AG04450 (cell line): ENCODE data around the gene ATP4A. TPM values are rescaled to one million over a fixed set of nuclear protein-coding genes. Genes with fewer than 3 reads are reported as not detected.

Experiments
- CTCF ChIA-PET: fragments of 300-600, 350-600 bp; formaldehyde crosslinking; extraction: SDS; loops from one replicate; lab custom pipeline; 2022; ENCODE audit warnings: antibody characterized with exemption, inconsistent platforms; lab: Charles Lee
- POLR2A ChIA-PET: fragments of 350-600 bp; formaldehyde crosslinking; extraction: SDS; loops from one replicate; lab custom pipeline; 2021; ENCODE audit warnings: antibody characterized with exemption, inconsistent platforms; lab: Yijun Ruan, JAX
- DNase-seq: peaks from one replicate; pipeline ENCODE4 v3.0.0-alpha.2; 2011; ENCODE audit warnings: low read depth, low spot score
- H3K27ac ChIP-seq: one replicate; pipeline ENCODE4 v1.5.1; 2012; ENCODE audit warnings: low read depth, low read length, control low read depth
- H3K27me3 ChIP-seq: one replicate; pipeline ENCODE4 v1.6.0; 2012; ENCODE audit warnings: low read length; ENCODE audit not compliant: control insufficient read depth, insufficient read depth
- H3K4me3 ChIP-seq: 2 replicates; pipeline ENCODE4 v1.5.1; 2011; ENCODE audit warnings: mild to moderate bottlenecking, low read depth, low read length, control low read depth
- H3K9me3 ChIP-seq: 2 replicates; pipeline ENCODE4 v1.5.1; 2012; ENCODE audit warnings: low read length; ENCODE audit not compliant: control insufficient read depth, insufficient read depth
- CTCF ChIP-seq: IDR thresholded peaks from 2 replicates; pipeline ENCODE4 v1.5.1; 2011; ENCODE audit warnings: low read depth, low read length, control low read depth, inconsistent platforms
- polyA plus RNA-seq: library from polyadenylated mRNA; depleted of rRNA; stranded (reverse); fragments of >200 nt; gene quantifications from 2 replicates; pipeline ENCODE4 v1.2.3, GENCODE V29; 2011

ATP4A gene
- polyA plus RNA-seq, 1 experiment = not detected

GRCh38 chr19:35566738-35567137, 3.3 kb upstream of the ATP4A start:
- Histone ChIP-seq H3K27me3 (peaks cover 14% of the 10 kb centered on the region), H3K27ac (no peak overlapping the region), H3K4me3 (no peak overlapping the region), H3K9me3 (no peaks in the 10 kb centered on the region)
- POLR2A ChIA-PET = no interaction called here
- CTCF ChIA-PET = interaction anchor here (0.6 kb wide), 1 partner anchor 17 kb away, joined by 3 read pairs; no protein-coding TSS in a partner anchor
- no peak for TF ChIP-seq CTCF
- DNase-seq = no peak

DNA sequence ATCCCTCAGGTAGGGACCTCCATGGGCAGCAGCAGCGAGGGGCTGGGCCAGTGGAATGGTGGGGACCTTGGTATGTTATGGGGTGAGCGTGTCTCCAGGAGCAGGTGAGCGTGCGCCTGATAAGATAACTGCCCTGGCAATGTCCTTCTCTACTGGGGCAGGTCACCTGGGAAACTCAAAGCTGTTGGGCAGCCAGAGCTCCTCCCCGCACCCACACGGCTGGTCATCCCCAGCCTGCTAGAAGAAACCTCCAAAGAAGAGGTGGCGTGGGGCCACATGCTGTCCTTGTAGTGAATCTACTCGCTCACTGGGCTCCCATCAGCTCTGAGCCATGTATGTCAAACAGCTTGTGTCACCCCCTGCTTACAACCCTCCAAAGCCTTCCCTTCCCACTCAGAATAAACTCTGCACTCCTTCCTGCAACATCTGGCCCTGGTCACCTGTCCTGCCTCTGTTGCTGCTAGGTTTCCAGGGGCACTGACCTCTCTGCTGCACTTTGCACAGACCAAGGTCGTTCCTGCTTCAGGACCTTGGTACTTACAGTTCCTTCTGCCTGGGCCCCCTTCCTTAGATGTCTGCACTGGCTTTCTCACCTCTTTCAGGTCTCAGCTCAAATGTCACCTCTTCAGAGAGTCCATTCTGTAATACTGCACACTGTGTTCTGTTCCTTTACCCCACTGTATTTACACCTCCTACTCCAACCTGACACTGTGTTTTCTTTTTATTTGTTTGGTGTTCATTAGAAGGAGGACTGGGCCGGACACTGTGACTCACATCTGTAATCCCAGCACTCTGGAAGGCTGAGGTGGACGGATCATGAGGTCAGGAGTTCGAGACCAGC, 1.8 kb upstream of the ATP4A start:
- no peak overlapping the region for H3K27ac ChIP-seq
- CTCF ChIA-PET = no interaction called here
- no peak overlapping the region for H3K4me3 ChIP-seq
- no peaks in the 10 kb centered on the region for H3K9me3 ChIP-seq
- POLR2A ChIA-PET = no interaction called here
- DNase-seq = no peak
- H3K27me3 ChIP-seq = peaks cover 8% of the 10 kb centered on the region
- no peak for TF ChIP-seq CTCF

DNA sequence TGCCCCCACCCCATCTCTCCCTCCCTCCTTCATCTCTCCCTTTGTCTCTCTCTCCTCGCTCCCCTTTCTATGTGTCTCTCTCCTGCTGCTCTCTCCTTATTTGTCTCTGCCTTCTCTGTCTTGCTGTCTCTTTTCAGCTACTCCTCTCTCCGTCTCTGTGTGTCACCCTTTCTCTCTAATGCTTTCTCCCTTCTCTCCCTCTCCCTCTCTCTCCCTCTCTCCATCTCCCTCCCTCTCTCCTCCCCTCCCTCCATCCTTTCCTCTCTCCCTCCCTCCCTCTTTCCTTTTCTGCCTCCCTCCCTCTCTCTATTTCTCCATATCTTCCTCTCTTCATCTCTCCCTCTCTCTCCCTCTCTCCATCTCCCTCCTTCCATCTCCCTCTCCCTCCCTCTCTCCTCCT, 682 bp downstream of the ATP4A start:
- no peak overlapping the region for H3K27ac ChIP-seq
- DNase-seq = no peak
- ChIA-PET CTCF (interaction anchor here (0.8 kb wide), 1 partner anchor 13 kb away, joined by 4 read pairs; no protein-coding TSS in a partner anchor), POLR2A (no interaction called here)
- H3K27me3 ChIP-seq = peaks cover 16% of the 10 kb centered on the region
- H3K4me3 ChIP-seq = no peak overlapping the region
- no peak for TF ChIP-seq CTCF
- peaks cover 10% of the 10 kb centered on the region; the same call in 1 of the 2 replicates for H3K9me3 ChIP-seq

DNA sequence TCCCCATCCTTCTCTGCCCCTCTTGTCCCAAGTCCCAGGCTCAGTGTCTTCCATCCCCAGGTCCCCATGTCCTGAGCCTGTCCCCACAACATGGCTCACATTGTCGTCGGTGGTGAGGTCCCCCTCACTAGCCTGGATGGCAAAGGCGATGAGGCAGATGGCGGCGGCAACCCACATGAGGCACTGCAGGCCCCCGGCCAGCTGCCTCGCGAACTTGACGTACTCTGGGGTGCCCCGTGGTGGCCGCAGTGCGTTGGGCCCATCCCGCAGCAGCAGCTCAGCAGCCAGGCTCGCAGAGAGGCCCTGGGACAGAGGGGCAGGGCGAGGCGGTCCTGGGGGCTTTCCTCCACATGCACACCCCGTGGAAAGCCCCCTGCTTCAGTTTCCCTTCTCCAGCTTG, 1.1 kb downstream of the ATP4A start:
- ChIA-PET CTCF (no interaction called here), POLR2A (no interaction called here)
- Histone ChIP-seq H3K27ac (no peak overlapping the region), H3K27me3 (peaks cover 16% of the 10 kb centered on the region), H3K9me3 (peaks cover 10% of the 10 kb centered on the region; the same call in 1 of the 2 replicates), H3K4me3 (no peak overlapping the region)
- no peak for DNase-seq
- no peak for TF ChIP-seq CTCF

DNA sequence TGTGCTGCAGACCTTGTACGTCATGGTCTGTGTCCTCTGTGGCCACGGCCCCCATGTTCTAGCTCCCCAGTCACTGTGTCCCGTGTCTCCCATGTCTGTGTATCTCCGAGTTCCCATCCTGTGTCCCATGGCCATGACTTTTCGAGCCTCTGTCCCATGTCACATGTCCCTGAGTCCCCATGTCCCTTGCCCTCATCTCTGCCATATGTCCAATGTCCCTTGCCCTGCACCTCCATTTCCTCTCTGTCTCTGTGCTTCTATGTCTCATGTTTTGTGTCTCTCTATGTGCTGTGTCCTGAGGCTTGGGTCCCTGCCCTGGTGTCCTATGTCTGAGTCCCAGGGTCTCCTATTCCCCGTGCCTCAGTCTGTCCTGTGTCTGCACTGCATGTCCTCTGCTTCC, 2.0 kb downstream of the ATP4A start:
- H3K27ac ChIP-seq = no peak overlapping the region
- CTCF ChIA-PET = no interaction called here
- H3K27me3 ChIP-seq = peaks cover 16% of the 10 kb centered on the region
- no peak for TF ChIP-seq CTCF
- H3K4me3 ChIP-seq = no peak overlapping the region
- peaks cover 10% of the 10 kb centered on the region; the same call in 1 of the 2 replicates for H3K9me3 ChIP-seq
- no peak for DNase-seq
- POLR2A ChIA-PET = no interaction called here
